ENCODE data around the gene SLC43A3. TPM values are rescaled to one million over a fixed set of nuclear protein-coding genes. Genes with fewer than 3 reads are reported as not detected.
"Not testable (repeated sequence)": the region's sequence is repeated elsewhere in the genome, so short reads cannot be mapped to it uniquely, and the experiment has no call there.

The SLC43A3 gene
- total RNA-seq, 1 experiment from 2014 or later = 135 TPM

DNA sequence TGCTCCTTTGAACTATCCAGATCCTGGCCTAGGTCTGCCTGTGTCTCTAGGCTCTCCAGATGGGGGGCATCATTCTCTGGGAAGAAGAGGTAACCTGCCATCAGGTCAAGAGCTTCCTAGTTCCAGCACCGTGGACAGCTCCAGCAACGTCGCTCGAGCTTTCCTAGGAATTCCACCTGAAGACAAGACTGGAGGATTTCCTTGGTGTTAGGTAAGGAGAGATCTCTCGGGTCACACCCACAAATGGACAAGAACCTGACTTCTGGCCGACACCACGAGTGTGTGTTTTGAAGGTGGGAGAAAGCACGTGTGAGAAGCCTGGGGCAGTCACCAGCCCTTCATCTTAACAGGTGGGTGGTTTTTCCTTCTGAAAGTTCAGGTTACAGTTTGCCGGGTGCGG, 47.2 kb downstream of the SLC43A3 start:
- peak; percentile 47 for DNase-seq (ENCODE audit: low read depth)

DNA sequence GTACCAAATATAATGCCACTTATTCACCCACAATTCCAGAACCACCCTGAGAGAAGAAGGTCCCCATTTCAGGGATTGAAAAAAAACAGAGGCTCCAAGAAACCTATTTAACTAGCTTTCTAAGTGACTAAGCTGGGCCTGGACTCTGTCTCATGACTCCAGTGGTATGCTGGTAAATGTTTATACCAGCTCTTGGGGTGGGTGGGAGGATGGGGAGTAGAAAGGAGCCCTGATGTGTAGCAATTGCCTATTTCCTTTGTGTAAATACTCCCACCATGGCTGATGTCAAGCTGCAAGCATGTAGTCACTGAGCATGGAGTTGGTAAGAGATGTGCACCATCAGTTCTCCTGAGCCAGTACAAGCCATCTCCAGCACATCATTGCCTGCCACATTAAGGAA, 48.7 kb downstream of the SLC43A3 start:
- DNase-seq (ENCODE audit: low read depth) = no peak

DNA sequence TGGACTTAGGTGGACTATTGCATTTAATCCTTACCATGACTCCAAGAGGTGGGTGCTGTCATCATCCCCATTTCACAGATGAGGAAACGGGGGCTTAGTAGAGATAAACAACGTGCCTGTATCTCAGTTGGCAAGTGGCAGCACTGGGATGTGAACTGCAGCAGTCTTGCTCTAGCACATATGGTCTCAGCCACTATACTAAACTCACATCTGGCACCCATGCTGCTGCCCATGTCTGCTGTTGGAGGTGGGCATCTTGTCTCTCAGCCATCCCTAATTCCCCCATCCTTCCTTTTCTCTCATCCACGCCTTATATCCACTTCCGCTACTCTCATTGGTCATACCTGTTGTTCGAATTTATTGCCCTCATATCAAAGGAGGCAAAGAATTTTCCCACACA, 49.8 kb downstream of the SLC43A3 start:
- no peak for DNase-seq (ENCODE audit: low read depth)

DNA sequence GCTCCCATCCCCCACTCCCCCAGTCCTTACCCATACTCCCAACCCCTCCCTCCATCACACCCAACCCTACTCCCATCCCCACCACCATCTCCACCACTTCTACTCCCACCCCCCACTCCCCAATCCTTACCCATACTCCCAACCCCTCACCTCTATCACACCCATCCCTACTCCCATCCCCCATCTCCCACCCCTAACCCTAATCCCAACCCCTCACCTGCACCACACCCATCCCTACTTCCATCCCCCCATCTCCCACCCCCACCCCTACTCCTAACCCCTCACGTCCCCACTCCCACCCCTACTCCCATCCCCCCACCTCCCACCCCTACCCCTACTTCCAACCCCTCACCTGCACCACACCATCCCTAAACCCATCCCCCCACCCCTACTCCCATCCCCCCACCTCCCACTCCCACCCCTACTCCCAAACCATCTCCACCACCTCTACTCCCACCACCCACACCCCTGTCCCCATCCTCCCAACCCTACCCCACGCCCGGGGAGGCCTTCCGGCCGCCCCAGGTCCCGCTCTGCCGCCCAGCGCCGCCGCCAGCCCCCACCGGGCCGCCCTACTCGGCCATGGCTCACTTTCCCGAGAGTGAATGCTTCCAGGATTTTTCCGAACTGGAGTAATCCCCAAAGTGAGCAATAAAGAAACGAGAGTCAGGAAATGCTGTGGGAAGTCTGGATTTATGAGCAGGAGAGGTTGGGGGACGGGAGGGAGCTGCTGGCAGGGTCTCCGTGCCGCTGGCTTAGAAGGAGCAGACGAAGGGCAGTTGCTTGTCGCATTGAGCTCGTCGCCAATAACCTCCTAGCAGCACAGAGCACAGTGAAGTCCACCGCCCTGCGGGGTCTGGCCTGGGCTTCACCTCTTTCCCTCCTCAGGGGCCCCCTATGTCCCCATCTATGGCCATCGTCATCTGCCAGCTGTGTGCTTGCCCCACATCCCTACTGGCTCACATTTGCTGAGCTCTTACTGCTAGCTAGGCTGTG, 50.5 kb downstream of the SLC43A3 start:
- DNase-seq (ENCODE audit: low read depth) = no peak

DNA sequence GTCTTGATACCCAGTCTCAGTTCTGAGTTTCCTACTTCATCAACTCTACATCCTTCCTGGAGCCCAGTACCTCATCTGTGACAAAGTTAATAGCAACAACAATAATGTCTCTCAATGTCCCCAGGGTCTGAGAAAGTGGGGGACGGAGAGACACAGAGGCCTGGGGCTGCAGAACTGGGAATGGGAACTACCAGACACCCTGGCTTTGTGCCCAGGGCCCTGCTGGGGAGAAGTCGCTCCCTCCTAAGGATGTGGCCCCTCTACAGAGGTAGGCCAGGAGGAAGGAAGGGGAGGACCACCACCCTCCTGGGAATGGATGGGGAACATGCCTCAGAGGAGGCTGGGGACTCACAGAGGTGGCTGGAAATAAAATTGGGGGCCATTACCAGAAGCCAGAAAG, 51.4 kb downstream of the SLC43A3 start:
- no peak for DNase-seq (ENCODE audit: low read depth)

DNA sequence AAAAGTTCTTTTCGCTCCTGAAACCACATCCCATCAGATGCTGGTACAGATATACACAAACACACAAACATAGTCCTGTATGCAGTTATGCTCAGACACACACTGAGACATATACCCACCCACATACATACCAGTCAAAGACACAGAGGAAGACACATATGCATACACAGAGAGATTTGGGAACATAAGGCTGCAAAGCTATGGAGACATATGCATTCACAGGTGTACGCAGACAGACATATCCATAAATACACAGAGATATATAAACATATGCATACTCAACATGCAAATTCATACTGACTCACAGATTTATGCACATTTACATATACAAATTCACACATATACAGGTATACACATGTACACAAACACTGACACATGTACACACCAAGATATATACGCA, 52.0 kb downstream of the SLC43A3 start:
- DNase-seq (ENCODE audit: low read depth) = no peak

DNA sequence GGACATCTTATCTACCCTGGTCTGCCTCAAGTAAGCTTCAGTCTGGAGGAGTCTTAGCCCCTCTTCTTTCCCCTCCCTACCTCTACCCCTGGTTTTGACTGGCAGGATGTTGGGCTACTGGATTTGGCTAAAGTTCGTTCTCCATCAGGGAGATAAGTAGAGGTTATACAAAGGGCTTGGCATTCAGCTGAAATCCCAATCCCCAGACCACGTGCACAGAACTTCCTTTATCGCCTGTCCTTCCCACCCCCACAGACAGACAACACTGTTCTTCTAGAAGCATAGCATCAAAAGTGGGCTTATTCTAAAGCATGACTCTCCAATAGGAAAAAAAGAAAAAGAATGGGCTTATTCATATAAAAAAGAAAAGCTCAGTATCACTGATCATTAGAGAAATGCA, 53.8 kb downstream of the SLC43A3 start:
- DNase-seq (ENCODE audit: low read depth) = no peak

DNA sequence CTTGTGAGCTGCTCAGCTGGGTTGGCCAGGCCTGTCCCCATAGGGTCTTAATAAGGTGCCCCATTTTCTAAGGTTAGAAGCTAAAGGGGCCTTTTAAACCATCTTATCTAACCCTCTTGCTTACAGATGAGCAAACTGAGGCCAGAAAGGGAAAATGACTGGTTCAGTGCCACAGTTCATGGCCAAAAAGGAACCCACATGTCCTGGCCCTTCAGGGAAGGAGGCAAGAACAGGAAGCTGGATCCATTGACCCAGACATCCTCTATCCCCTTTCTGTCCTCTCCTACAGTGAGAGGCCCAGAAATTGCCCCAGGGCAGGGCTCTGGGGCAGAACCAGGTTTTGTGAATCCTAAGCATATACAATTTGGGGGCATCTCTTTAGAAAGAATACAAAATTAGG, 56.0 kb downstream of the SLC43A3 start:
- no peak for DNase-seq (ENCODE audit: low read depth)

DNA sequence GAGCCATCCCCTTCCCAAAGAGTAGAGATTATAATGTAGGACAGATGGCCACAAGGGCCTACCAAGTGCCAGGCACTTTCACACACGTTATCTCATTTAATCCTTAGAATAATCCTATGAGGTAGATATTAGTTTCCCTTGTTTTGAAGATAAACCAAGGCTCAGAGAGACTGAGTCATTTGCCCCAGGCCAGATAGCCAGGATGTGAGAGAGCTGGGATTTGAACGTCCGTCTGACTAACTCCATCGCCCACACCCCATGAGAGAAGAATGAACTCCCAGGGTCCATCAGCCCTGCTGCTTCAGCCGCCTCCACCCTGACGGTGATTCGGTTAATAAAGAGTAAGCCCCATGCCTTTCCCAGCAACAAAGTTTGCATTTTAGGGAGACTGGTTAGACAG, 56.7 kb downstream of the SLC43A3 start:
- DNase-seq (ENCODE audit: low read depth) = peak; percentile 90

DNA sequence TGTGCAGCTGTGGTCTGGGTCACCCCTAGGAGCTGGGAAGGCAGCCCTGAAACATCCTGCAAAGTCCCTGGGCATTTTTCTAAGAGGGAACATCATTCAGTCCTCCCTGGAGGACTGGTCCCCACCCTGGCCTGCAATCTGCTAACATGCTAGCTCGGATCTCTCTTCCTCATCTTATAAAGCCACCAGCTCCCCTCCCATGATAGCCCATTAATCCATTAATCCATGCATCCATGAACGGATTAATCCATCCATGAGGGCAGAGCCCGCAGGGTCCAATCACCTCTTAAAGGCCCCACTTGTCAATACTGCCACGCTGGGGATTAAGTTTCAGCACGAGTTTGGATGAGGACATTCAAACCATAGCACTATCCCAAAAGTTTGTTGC, 58.1 kb downstream of the SLC43A3 start:
- no peak for DNase-seq (ENCODE audit: low read depth)

DNA sequence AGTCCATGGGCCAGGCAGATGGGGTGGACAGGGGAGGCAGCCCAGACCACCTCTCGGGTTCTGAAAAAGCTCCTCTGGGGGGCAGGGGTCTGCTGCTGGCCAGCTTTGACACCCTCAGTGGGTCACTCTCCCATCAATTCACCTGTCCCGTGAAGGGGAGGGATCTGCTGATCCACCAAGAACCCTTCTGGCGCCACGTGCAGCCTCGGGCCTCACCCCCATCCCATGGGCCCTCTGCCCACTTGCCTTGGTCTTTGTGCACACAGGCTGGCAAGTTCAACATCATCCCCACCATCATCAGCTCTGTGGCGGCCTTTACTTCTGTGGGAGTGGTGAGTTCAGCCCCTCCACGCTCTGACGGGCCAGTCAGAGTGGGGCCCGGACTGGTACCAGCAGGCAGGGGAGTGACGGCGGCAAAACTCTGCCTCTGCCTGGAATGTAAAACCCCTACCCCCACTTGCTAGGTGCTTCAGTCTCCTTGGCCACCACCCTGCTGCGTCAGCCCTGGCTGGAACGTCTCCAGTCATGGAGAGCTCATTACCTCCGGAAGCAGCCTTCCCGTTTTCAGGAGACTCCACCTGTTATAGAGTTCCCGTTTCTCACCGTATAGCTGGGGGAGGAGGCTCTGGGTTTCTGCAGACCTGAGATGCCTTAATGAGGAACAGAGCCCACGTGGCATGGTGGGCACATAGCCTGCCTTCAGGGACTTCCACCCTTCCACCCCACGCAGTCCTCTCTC, 58.6 kb downstream of the SLC43A3 start:
- peak; percentile 77 for DNase-seq (ENCODE audit: low read depth)

DNA sequence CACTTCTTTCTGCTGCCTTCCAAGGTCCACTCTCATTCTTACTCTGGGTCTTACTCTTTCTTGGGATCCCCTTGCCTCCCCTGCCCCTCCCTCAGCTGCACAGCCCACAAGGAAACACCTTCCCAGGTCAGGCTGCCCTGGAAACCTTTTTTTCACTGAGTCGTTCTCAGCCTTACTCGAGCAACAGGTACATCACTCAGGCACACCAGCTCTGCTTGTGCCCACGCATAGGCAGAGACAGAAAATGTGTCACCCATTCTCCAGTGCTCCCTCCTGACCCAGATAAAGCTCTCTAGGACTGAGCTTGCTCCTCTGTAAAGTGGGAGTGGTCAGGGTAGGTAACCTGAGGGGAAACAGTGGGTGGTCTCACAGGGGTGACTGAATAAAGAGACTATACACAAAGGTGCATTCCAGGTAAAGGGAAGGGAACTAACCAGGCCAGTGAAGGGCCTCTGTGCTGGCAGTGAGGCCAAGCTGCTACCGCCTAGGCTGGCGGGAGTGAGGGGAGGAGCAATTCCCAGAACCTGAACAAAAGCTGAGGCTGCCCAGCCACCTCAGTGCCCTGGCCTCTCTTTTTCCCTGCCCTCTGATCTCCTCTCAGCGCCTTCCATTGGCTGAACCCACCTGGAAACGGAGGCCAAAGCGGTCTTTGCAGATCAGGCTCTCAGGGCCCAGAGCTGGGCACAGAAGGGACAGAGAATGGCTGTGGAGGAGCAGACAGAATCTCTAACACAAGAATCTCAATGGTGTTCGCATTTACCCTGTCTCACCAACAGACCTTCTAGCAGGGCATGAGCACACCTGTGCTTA, 61.9 kb downstream of the SLC43A3 start:
- no peak for DNase-seq (ENCODE audit: low read depth)

DNA sequence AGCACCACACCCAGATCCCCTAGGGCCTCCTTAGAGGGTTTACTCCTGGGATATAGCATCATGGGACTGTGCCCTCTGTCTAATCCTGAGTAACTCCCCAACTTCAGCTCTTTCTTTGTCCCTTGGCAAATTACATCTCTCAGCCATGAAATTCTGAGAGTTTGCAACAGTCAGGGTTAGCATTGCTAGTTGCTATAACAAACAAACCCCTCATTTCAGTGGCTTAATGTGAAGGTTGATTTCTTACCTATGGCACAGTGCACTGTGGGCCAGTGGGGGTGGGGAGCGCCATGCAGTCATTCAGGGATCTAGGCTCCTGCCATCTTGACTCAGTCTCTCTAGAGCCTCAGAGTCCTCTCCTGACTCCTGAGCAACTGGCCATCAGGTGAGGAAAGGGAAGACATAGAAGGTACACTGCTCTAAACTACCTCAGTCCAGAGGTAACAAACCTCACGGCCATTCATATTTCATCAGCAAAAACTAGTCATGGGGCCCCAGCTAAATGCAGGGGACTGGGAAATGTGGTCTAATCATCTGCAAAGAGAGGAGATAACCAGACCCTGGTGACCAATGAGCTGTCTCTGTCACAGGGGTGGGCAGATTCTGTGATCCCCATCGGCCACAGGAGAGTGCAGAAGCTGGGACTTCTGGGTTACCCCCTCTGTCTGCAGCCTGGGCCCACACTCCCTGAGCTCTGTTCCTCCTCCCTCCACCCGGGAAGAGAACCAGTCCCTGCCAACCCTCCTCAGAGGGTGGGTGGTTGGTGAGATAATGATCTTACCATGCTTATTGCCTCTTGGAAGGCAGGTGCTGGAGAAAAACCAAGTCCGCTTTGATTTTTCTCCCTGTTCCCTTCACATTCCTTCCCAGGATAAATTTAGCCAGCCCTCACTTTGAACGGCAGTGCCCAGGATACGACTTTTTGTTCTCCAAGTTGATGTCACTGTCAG, 63.5 kb downstream of the SLC43A3 start:
- DNase-seq (ENCODE audit: low read depth) = no peak

DNA sequence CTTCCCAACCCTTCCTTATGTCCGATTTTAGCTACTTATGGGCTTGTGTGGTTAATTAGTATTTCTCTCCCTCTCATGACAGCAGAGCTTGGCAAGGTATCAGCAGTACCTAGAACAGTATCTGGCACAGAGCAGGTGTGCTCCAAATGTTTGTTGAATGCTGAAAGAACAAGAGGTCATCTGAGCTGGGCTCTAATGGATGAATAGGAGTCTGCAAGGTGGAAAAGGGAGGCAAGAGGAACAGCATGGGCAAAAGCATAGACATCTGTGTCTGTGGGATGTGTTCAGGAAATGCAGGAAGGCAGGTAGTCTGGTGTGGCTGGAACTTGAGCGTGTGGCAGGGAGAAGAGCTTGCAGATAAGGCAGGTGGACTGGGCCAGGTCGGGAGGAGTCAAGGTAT, 65.0 kb downstream of the SLC43A3 start:
- DNase-seq (ENCODE audit: low read depth) = no peak

DNA sequence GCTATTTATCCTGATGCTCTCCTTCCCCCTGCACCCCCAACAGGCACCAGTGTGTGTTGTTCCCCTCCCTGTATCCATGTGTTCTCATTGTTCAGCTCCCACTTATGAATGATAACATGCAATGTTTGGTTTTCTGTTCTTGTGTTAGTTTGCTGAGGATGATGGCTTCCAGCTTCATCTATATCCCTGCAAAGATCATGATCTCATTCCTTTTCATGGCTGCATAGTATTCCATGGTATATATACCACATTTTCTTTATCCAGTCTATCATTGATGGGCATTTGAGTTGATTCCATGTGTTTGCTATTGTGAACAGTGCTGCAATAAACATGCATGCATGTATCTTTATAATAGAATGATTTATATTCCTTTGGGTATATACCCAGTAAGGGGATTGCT, 65.5 kb downstream of the SLC43A3 start:
- DNase-seq (ENCODE audit: low read depth) = not testable (repeated sequence)

DNA sequence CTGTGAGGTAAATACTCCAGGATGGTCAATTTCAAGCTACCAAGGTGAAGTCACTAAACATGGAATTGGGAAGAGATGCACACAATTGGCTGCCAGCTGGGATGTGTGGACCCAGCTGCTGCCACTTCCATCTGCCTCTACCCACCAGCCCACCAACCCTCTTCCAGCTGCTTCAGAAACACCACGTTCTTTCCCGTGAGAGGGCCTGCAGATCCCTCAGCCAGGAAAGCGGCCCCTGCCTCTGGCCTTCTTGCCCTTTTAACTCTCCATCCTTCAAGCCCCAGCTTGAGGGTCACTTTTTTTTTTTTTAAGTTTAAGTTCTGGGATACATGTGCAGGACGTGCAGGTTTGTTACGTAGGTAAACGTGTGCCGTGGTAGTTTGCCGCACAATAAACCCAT, 65.9 kb downstream of the SLC43A3 start:
- DNase-seq (ENCODE audit: low read depth) = no peak

DNA sequence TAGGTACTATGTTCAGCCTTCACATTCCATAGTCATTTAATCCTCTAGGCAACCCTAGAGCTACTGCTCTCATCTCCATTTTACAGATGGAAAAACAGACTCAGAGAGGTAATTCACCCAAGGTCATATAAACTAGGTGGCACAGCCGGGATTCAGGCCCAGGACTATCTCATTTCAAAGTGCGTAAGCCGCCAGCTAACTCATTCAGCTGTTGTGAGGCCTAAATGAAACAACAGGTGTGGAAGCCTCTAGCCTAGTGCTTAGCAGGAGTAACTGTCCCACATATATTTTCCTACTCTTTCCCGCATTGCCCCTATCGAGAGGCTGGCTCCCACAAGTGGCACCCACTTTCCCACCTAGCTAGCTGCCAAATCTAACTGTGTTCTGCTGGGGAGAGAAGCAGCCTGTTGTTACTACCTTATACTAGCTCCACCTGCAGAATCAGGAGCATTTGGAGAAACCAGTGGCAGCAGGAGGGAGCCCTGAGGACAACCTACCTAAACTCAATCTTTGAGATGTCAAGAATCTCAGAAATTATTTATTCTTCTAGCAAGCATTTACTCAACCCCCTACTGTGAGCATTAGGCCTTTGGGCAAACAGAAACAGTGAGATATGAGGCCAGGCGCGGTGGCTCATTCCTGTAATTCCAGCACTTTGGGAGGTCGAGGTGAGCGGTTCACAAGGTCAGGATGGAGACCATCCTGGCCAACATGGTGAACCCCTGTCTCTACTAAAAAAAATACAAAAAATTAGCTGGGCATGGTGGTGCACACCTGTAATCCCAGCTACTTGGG, 66.8 kb downstream of the SLC43A3 start:
- peak; percentile 29 for DNase-seq (ENCODE audit: low read depth)

DNA sequence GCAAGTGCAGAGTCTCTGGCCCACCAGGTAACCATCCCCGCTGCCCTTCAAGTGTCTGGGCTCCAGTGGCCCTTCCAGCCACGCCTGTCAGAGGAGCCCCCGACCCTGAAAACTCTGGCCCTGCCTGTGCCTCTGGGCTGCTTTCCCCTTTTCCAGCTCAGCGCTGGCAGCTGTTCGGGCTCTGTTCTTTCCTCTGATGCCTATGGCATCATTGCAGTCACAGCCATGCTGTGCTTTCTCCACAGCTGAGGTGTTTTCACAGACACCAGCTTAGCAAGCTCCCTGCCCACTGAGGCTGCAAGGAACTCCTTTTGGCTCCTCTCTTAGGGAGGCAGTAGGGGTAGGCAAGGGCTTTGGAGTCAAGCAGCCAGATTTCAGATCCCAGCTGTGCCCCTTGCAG, 67.5 kb downstream of the SLC43A3 start:
- no peak for DNase-seq (ENCODE audit: low read depth)

DNA sequence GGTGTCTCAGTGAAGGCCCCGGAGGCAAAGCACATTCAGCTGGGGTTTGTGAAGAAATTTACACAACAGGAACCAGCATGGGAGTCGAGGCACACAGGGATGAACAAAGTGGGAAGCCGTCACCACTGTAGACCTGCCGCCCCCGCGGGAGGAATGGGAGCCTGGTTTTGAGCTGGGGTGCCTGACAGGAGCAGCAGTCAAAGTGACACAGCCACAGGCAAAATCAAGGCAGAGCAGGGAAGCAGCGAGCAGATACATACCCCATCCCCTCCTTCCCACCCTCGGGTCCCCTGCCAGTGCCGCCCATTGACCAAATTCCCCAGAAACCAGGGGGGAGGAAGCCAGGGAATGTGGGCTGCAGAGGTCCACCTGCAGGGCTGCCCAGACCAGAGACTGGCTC, 67.9 kb downstream of the SLC43A3 start:
- no peak for DNase-seq (ENCODE audit: low read depth)

DNA sequence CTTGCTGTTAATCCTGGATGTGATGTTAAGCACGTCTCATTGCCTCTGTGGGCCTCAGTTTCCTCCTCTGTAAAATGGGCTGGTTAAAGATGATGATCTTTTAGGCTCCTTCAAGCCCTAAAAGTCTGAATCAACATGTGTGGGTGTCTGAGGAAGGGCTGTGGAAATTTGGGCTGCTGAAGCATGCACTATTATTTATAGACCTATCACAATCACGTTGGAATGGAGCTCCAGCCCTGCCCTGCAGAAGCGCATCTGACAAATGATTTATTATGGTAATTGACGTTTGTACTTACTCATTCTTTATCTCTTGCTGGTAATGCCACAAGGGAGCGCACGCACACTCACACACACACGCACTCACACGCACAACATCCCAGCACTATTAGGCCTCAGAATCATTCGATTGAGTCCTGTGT, 68.4 kb downstream of the SLC43A3 start:
- DNase-seq (ENCODE audit: low read depth) = no peak

All from Daoy (cell line).